Endodermal cell (in vitro differentiated cells): Measurements from ENCODE around the gene MBNL2. TPM values are rescaled to one million over a fixed set of nuclear protein-coding genes. Genes with fewer than 3 reads are reported as not detected.

Experiments used
- DNase-seq: peaks from one replicate; pipeline ENCODE4 v3.0.0-alpha.2; 2017
- H3K27ac ChIP-seq: 2 replicates; pipeline ENCODE4 v1.5.1; 2013; ENCODE audit warnings: mild to moderate bottlenecking, low read depth, low read length, moderate library complexity
- H3K27me3 ChIP-seq: 2 replicates; pipeline ENCODE4 v1.6.1; 2013; ENCODE audit warnings: mild to moderate bottlenecking, low read length, moderate library complexity; ENCODE audit not compliant: insufficient read depth, control insufficient read depth, poor library complexity, severe bottlenecking
- H3K36me3 ChIP-seq: 2 replicates; pipeline ENCODE4 v1.7.0; 2013; ENCODE audit warnings: mild to moderate bottlenecking, low read length, moderate library complexity; ENCODE audit not compliant: control insufficient read depth, insufficient read depth
- H3K4me1 ChIP-seq: one replicate; pipeline ENCODE4 v1.7.0; 2013; ENCODE audit warnings: low read length; ENCODE audit not compliant: control insufficient read depth, insufficient read depth
- H3K4me3 ChIP-seq: 2 replicates; pipeline ENCODE4 v1.5.1; 2013; ENCODE audit warnings: mild to moderate bottlenecking, low read length, moderate library complexity
- H3K9ac ChIP-seq: 2 replicates; pipeline ENCODE4 v1.6.1; 2013; ENCODE audit warnings: mild to moderate bottlenecking, low read length, moderate library complexity; ENCODE audit not compliant: poor library complexity, severe bottlenecking; ENCODE audit errors: extremely low read depth
- H3K9me3 ChIP-seq: 2 replicates; pipeline ENCODE4 v1.6.1; 2013; ENCODE audit warnings: mild to moderate bottlenecking, low read length, moderate library complexity; ENCODE audit not compliant: control insufficient read depth
- H3K27ac Mint-ChIP-seq: 2 replicates; pipeline ENCODE4 v1.8.0; 2020; ENCODE audit warnings: mixed read lengths
- H3K27me3 Mint-ChIP-seq: 2 replicates; pipeline ENCODE4 v1.8.0; 2021; ENCODE audit warnings: mild to moderate bottlenecking, mixed read lengths; ENCODE audit not compliant: insufficient read depth
- H3K36me3 Mint-ChIP-seq: 2 replicates; pipeline ENCODE4 v1.8.0; 2020; ENCODE audit warnings: low read depth, mixed read lengths
- H3K4me1 Mint-ChIP-seq: 2 replicates; pipeline ENCODE4 v1.8.0; 2020; ENCODE audit warnings: mixed read lengths
- H3K4me3 Mint-ChIP-seq: 2 replicates; pipeline ENCODE4 v1.8.0; 2020; ENCODE audit warnings: mild to moderate bottlenecking, moderate library complexity, mixed read lengths
- H3K9me3 Mint-ChIP-seq: 2 replicates; pipeline ENCODE4 v1.8.0; 2020; ENCODE audit warnings: mild to moderate bottlenecking, mixed read lengths
- CTCF ChIP-seq: fragments of 200-600 bp; sonication (generic); conservative IDR thresholded peaks from 2 replicates; pipeline ENCODE4 v1.5.0; 2021; ENCODE audit warnings: antibody characterized with exemption, mild to moderate bottlenecking
- WGBS, 2 experiments: methylation state at CpG; one replicate each; pipeline versions ENCODE4 v1.1.5 to v1.1.7; 2013; ENCODE audit warnings: missing lambda C conversion rate in 2 of 2, mixed read lengths in 1 of 2; ENCODE audit not compliant: insufficient coverage in 1 of 2, insufficient read length in 1 of 2; 5-methylcytosine and 5-hydroxymethylcytosine counted together
- total RNA-seq, 2 donors: library from RNA; stranded (reverse); fragmentation: NEBNext Ultra II Directional in 1 of 2; extraction: Animal tissue kit (Norgen Biotek cat#: 25700) in 1 of 2; gene quantifications; 2 replicates in 1 of 2; 3 replicates in 1 of 2; pipeline ENCODE4 v1.2.1, GENCODE V29; 2021

The MBNL2 gene
- total RNA-seq, 2 donors from 2014 or later: 1.7 to 3.3 TPM

GRCh38 chr13:97225533-97225932, 3.4 kb downstream of the MBNL2 start:
- no peak for DNase-seq
- H3K9me3 ChIP-seq: no peaks in the 10 kb centered on the region
- H3K27ac ChIP-seq: no peak overlapping the region
- H3K4me3 ChIP-seq: no peak overlapping the region
- H3K27me3 ChIP-seq: peaks cover 93% of the 10 kb centered on the region
- Mint-ChIP-seq H3K9me3 (no peaks in the 10 kb centered on the region), H3K27ac (no peak overlapping the region), H3K4me1 (peaks cover 34% of the 10 kb centered on the region), H3K36me3 (no peaks in the 10 kb centered on the region), H3K27me3 (peaks cover 93% of the 10 kb centered on the region), H3K4me3 (no peak overlapping the region)
- H3K9ac ChIP-seq: no peak overlapping the region
- peaks cover 12% of the 10 kb centered on the region for H3K4me1 ChIP-seq
- WGBS, 2 experiments: 88 to 100% methylated on average over 3 to 4 of the region's 4 CpGs
- no peak for TF ChIP-seq CTCF
- no peaks in the 10 kb centered on the region for H3K36me3 ChIP-seq

GRCh38 chr13:97226013-97226412, 3.9 kb downstream of the MBNL2 start:
- H3K4me3 ChIP-seq: no peak overlapping the region
- H3K36me3 Mint-ChIP-seq: no peaks in the 10 kb centered on the region
- H3K9me3 ChIP-seq: no peaks in the 10 kb centered on the region
- peaks cover 34% of the 10 kb centered on the region for H3K4me1 Mint-ChIP-seq
- H3K9ac ChIP-seq: no peak overlapping the region
- H3K27ac ChIP-seq: no peak overlapping the region
- peaks cover 12% of the 10 kb centered on the region for H3K4me1 ChIP-seq
- DNase-seq: peak; percentile 53
- no peaks in the 10 kb centered on the region for H3K36me3 ChIP-seq
- no peaks in the 10 kb centered on the region for H3K9me3 Mint-ChIP-seq
- H3K27ac Mint-ChIP-seq: no peak overlapping the region
- WGBS, 2 experiments: 90 to 93% methylated on average over 5 to 8 of the region's 8 CpGs
- TF ChIP-seq CTCF: no peak
- H3K27me3 ChIP-seq: peaks cover 93% of the 10 kb centered on the region
- H3K4me3 Mint-ChIP-seq: no peak overlapping the region
- peaks cover 94% of the 10 kb centered on the region for H3K27me3 Mint-ChIP-seq

- no peak for TF ChIP-seq CTCF
- Histone ChIP-seq H3K9ac (no peak overlapping the region), H3K9me3 (no peaks in the 10 kb centered on the region), H3K27me3 (peaks cover 95% of the 10 kb centered on the region), H3K27ac (no peak overlapping the region), H3K4me1 (peaks cover 12% of the 10 kb centered on the region), H3K36me3 (no peaks in the 10 kb centered on the region), H3K4me3 (peak overlapping the region; percentile 25)
- Mint-ChIP-seq H3K27me3 (peaks cover 97% of the 10 kb centered on the region), H3K27ac (peak overlapping the region; percentile 14), H3K36me3 (no peaks in the 10 kb centered on the region), H3K4me1 (peaks cover 32% of the 10 kb centered on the region), H3K9me3 (no peaks in the 10 kb centered on the region), H3K4me3 (no peak overlapping the region)
- peak; percentile 83 for DNase-seq
- WGBS, 2 experiments: 17 to 20% methylated on average over 1 to 6 of the region's 6 CpGs
Measured at GRCh38 chr13:97226788-97227627, 4.9 kb downstream of the MBNL2 start.
